NT2/D1 (cell line): ENCODE data around the gene THY1.

Experiments used
- SUZ12 ChIP-seq: IDR thresholded peaks from 2 replicates; pipeline ENCODE4 v1.6.1; 2011; ENCODE audit not compliant: insufficient read length, insufficient read depth; ENCODE audit errors: extremely low read depth
- YY1 ChIP-seq: IDR thresholded peaks from 2 replicates; pipeline ENCODE4 v1.6.1; 2011; ENCODE audit not compliant: insufficient read length, insufficient read depth
- ZNF274 ChIP-seq: IDR thresholded peaks from 2 replicates; pipeline ENCODE4 v1.6.1; 2011; ENCODE audit warnings: mild to moderate bottlenecking, low read depth, low read length

- TF ChIP-seq SUZ12 (no peak), YY1 (no peak), ZNF274 (no peak)
These were observed 33.2 kb downstream of the THY1 start for GRCh38 chr11:119389611-119390254.
